ENCODE data around the gene OR2S2. TPM values are rescaled to one million over a fixed set of nuclear protein-coding genes. Genes with fewer than 3 reads are reported as not detected.

OR2S2 gene
- total RNA-seq, 1 donor from 2014 or later = not detected

DNA sequence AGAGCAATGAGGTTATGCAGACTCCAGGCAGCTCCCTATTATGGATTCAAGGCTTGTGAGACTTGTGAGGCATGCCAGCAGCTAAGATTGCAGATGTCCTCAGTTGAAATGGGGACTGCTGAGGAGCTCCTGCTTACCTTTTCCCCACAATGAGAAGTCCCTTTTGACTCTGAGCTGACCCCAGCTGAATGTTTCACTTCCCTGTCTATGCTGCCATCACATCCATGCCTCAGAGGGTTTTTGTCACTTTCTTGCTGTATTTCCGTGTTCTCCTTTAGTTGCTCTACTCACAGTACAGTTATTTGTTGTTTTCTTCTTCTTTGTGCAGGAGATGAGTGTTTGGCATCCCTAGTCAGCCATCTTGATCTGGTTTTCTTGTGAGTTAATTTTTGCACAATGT is 18.8 kb upstream of the OR2S2 start:
- Histone ChIP-seq H3K4me1 (no peaks in the 10 kb centered on the region), H3K9me3 (no peaks in the 10 kb centered on the region), H3K27me3 (no peaks in the 10 kb centered on the region), H3K27ac (no peak overlapping the region), H3K36me3 (no peaks in the 10 kb centered on the region), H3K4me3 (no peak overlapping the region)
- TF ChIP-seq POLR2A (IDR thresholded peaks at IDR 0.05) = no peak
- no peak for TF ChIP-seq POLR2AphosphoS5 (IDR thresholded peaks at IDR 0.05; ENCODE audit: insufficient read depth in 1 of 2, low read depth in 1 of 2)
- TF ChIP-seq, protein P1, sequence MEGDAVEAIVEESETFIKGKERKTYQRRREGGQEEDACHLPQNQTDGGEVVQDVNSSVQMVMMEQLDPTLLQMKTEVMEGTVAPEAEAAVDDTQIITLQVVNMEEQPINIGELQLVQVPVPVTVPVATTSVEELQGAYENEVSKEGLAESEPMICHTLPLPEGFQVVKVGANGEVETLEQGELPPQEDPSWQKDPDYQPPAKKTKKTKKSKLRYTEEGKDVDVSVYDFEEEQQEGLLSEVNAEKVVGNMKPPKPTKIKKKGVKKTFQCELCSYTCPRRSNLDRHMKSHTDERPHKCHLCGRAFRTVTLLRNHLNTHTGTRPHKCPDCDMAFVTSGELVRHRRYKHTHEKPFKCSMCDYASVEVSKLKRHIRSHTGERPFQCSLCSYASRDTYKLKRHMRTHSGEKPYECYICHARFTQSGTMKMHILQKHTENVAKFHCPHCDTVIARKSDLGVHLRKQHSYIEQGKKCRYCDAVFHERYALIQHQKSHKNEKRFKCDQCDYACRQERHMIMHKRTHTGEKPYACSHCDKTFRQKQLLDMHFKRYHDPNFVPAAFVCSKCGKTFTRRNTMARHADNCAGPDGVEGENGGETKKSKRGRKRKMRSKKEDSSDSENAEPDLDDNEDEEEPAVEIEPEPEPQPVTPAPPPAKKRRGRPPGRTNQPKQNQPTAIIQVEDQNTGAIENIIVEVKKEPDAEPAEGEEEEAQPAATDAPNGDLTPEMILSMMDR (IDR thresholded peaks at IDR 0.05) = no peak
- no peak for DNase-seq (ENCODE audit: extremely low spot score in 2 of 2)
- intact Hi-C loops (cut with DNase I) = no loop called here

DNA sequence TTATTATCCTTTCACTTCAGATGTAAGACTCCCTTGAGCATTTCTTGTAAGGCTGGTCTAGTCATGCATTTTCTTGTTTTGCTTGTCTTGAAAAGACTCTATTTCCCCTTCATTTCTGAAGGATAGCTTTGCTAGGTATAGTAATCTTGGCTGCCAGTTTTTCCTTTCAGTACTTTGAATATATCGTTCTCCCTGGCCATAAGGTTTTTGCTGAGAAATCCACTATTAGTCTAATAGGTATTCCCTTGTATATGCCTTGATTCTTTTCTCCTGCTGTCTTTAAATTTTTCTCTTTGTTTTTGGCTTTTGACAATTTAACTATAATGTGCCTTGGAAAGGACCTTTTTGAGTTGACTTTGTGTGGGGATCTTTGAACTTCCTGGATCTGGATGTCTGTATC is 16.8 kb upstream of the OR2S2 start:
- no peak for DNase-seq (ENCODE audit: extremely low spot score in 2 of 2)
- TF ChIP-seq, protein P1 (IDR thresholded peaks at IDR 0.05) = no peak
- no peak for TF ChIP-seq POLR2A (IDR thresholded peaks at IDR 0.05)
- TF ChIP-seq POLR2AphosphoS5 (IDR thresholded peaks at IDR 0.05; ENCODE audit: insufficient read depth in 1 of 2, low read depth in 1 of 2) = no peak
- Histone ChIP-seq H3K9me3 (no peaks in the 10 kb centered on the region), H3K4me3 (no peak overlapping the region), H3K4me1 (no peaks in the 10 kb centered on the region), H3K36me3 (no peaks in the 10 kb centered on the region), H3K27me3 (no peaks in the 10 kb centered on the region), H3K27ac (no peak overlapping the region)
- intact Hi-C loops (cut with DNase I) = no loop called here

GRCh38 chr9:35972093-35972492 is 14.1 kb upstream of the OR2S2 start:
- H3K27me3 ChIP-seq = no peaks in the 10 kb centered on the region
- H3K9me3 ChIP-seq = no peaks in the 10 kb centered on the region
- no peak overlapping the region for H3K27ac ChIP-seq
- no peaks in the 10 kb centered on the region for H3K36me3 ChIP-seq
- no peaks in the 10 kb centered on the region for H3K4me1 ChIP-seq
- intact Hi-C loops (cut with DNase I) = no loop called here
- TF ChIP-seq, protein P1 (IDR thresholded peaks at IDR 0.05) = no peak
- TF ChIP-seq POLR2AphosphoS5 (IDR thresholded peaks at IDR 0.05; ENCODE audit: insufficient read depth in 1 of 2, low read depth in 1 of 2) (no peak), POLR2A (IDR thresholded peaks at IDR 0.05) (no peak)
- no peak overlapping the region for H3K4me3 ChIP-seq
- no peak for DNase-seq (ENCODE audit: extremely low spot score in 2 of 2)

GRCh38 chr9:35967042-35967441 is 9.1 kb upstream of the OR2S2 start:
- Histone ChIP-seq H3K27me3 (no peaks in the 10 kb centered on the region), H3K9me3 (no peaks in the 10 kb centered on the region), H3K4me1 (no peaks in the 10 kb centered on the region), H3K27ac (no peak overlapping the region), H3K4me3 (no peak overlapping the region), H3K36me3 (no peaks in the 10 kb centered on the region)
- TF ChIP-seq, protein P1 (IDR thresholded peaks at IDR 0.05) = no peak
- TF ChIP-seq POLR2AphosphoS5 (IDR thresholded peaks at IDR 0.05; ENCODE audit: insufficient read depth in 1 of 2, low read depth in 1 of 2) (no peak), POLR2A (IDR thresholded peaks at IDR 0.05) (no peak)
- DNase-seq (ENCODE audit: extremely low spot score in 2 of 2) = no peak
- intact Hi-C loops (cut with DNase I) = no loop called here

DNA sequence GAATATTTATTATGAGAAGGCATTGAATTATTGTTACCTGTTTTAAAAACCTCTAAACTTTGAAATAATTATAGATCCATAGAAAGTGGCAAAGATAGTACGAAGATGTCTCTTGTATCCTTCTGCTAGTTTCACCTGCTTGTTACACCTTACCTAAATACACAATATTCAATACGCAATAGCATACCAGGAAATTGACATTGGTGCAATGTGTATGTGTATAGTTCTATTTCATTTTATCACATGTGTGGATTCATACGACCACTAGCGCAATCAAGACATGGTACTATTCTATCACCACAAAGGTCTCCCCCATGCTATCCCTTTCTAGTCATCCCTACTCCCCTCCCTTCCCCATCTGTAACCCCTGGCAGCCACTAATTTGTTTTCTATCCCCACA is 8.5 kb upstream of the OR2S2 start:
- Histone ChIP-seq H3K27me3 (no peaks in the 10 kb centered on the region), H3K4me3 (no peak overlapping the region), H3K9me3 (no peaks in the 10 kb centered on the region), H3K27ac (no peak overlapping the region), H3K36me3 (no peaks in the 10 kb centered on the region), H3K4me1 (no peaks in the 10 kb centered on the region)
- intact Hi-C loops (cut with DNase I) = no loop called here
- DNase-seq (ENCODE audit: extremely low spot score in 2 of 2) = no peak
- TF ChIP-seq POLR2AphosphoS5 (IDR thresholded peaks at IDR 0.05; ENCODE audit: insufficient read depth in 1 of 2, low read depth in 1 of 2) (no peak), POLR2A (IDR thresholded peaks at IDR 0.05) (no peak)
- TF ChIP-seq, protein P1 (IDR thresholded peaks at IDR 0.05) = no peak

Measured in vagina (tissue), 2 donors.